ENCODE measurements around the gene GRHPR.

GRCh38 chr9:37438359-37438758, 15.9 kb downstream of the GRHPR start:
- no peak for TF ChIP-seq CTCF (IDR thresholded peaks at IDR 0.05)
- TF ChIP-seq EZH2phosphoT487 (IDR thresholded peaks at IDR 0.05; ENCODE audit: borderline replicate concordance, low read depth): no peak
- TF ChIP-seq, protein P1, sequence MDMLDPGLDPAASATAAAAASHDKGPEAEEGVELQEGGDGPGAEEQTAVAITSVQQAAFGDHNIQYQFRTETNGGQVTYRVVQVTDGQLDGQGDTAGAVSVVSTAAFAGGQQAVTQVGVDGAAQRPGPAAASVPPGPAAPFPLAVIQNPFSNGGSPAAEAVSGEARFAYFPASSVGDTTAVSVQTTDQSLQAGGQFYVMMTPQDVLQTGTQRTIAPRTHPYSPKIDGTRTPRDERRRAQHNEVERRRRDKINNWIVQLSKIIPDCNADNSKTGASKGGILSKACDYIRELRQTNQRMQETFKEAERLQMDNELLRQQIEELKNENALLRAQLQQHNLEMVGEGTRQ (IDR thresholded peaks at IDR 0.05; ENCODE audit: borderline replicate concordance, low read depth, low read length): no peak
- no peak for TF ChIP-seq MAX (IDR thresholded peaks at IDR 0.05; ENCODE audit: low read depth)
- TF ChIP-seq TEAD4 (IDR thresholded peaks at IDR 0.05; ENCODE audit: borderline replicate concordance, insufficient read depth): no peak
- TF ChIP-seq RFX5 (IDR thresholded peaks at IDR 0.05; ENCODE audit: low read length): no peak
- no peak for TF ChIP-seq SIN3A (IDR thresholded peaks at IDR 0.05; ENCODE audit: borderline replicate concordance, low read depth, low read length)
- TF ChIP-seq FOXM1 (IDR thresholded peaks at IDR 0.05; ENCODE audit: low read depth): no peak
- TF ChIP-seq YY1 (IDR thresholded peaks at IDR 0.05; ENCODE audit: low read depth): no peak

All from SK-N-SH (cell line).